Hepatocyte (in vitro differentiated cells): ENCODE data around the gene DCDC1.

Experiments
- EZH2 ChIP-seq: fragments of 200-600 bp; sonication (generic); IDR thresholded peaks from 2 replicates; pipeline ENCODE4 v1.6.1; 2016; ENCODE audit warnings: antibody characterized with exemption, mild to moderate bottlenecking, borderline replicate concordance
- EZH2phosphoT487 ChIP-seq: fragments of 200-600 bp; sonication (generic); IDR thresholded peaks from one replicate; pipeline ENCODE4 v1.6.1; 2018; ENCODE audit warnings: antibody characterized with exemption, mild to moderate bottlenecking, low read depth, moderate library complexity; ENCODE audit not compliant: unreplicated experiment, severe bottlenecking
- TF ChIP-seq, protein P1 (sequence below): fragments of 200-600 bp; sonication (generic); IDR thresholded peaks from 2 replicates; pipeline ENCODE4 v1.5.1; 2016; ENCODE audit warnings: antibody characterized with exemption, mild to moderate bottlenecking; ENCODE audit not compliant: poor library complexity

DNA sequence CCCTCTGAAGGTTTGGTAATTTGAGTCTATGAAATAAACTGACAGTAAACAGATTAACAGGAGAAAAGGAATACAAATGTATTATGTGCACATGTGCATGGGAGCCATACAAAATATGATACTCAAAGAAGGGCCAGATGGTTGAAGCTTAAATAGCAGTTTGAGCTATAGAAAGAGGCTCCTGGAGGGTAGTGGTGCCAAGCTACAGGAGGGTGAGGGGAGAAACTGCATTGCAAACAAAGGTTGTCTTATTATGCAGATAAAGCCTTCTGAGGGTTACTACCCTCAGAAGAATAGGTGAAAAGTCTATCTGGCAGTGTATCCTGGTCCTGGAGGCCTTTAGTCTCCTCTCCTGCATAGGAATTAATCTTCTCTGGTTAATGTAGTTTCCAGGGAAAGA lies 516.1 kb downstream of the DCDC1 start:
- TF ChIP-seq, protein P1, sequence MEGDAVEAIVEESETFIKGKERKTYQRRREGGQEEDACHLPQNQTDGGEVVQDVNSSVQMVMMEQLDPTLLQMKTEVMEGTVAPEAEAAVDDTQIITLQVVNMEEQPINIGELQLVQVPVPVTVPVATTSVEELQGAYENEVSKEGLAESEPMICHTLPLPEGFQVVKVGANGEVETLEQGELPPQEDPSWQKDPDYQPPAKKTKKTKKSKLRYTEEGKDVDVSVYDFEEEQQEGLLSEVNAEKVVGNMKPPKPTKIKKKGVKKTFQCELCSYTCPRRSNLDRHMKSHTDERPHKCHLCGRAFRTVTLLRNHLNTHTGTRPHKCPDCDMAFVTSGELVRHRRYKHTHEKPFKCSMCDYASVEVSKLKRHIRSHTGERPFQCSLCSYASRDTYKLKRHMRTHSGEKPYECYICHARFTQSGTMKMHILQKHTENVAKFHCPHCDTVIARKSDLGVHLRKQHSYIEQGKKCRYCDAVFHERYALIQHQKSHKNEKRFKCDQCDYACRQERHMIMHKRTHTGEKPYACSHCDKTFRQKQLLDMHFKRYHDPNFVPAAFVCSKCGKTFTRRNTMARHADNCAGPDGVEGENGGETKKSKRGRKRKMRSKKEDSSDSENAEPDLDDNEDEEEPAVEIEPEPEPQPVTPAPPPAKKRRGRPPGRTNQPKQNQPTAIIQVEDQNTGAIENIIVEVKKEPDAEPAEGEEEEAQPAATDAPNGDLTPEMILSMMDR = no peak
- TF ChIP-seq EZH2phosphoT487 = no peak
- no peak for TF ChIP-seq EZH2
